Measurements from ENCODE around the gene EFCAB10.

The EFCAB10 gene

GRCh38 chr7:105619590-105619989, 38.3 kb upstream of the EFCAB10 start:
- H3K27ac ChIP-seq, result no peak overlapping the region
- no peak overlapping the region for H3K4me3 ChIP-seq
- DNase-seq (ENCODE audit: low spot score), result no peak
- TF ChIP-seq, protein P1, sequence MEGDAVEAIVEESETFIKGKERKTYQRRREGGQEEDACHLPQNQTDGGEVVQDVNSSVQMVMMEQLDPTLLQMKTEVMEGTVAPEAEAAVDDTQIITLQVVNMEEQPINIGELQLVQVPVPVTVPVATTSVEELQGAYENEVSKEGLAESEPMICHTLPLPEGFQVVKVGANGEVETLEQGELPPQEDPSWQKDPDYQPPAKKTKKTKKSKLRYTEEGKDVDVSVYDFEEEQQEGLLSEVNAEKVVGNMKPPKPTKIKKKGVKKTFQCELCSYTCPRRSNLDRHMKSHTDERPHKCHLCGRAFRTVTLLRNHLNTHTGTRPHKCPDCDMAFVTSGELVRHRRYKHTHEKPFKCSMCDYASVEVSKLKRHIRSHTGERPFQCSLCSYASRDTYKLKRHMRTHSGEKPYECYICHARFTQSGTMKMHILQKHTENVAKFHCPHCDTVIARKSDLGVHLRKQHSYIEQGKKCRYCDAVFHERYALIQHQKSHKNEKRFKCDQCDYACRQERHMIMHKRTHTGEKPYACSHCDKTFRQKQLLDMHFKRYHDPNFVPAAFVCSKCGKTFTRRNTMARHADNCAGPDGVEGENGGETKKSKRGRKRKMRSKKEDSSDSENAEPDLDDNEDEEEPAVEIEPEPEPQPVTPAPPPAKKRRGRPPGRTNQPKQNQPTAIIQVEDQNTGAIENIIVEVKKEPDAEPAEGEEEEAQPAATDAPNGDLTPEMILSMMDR (IDR thresholded peaks at IDR 0.05), result no peak

GRCh38 chr7:105618016-105618296, 36.7 kb upstream of the EFCAB10 start:
- no peak overlapping the region for H3K27ac ChIP-seq
- no peak for DNase-seq (ENCODE audit: low spot score)
- TF ChIP-seq, protein P1 (IDR thresholded peaks at IDR 0.05), result no peak
- no peak overlapping the region for H3K4me3 ChIP-seq

GRCh38 chr7:105617280-105618015, 36.2 kb upstream of the EFCAB10 start:
- TF ChIP-seq, protein P1 (IDR thresholded peaks at IDR 0.05), result no peak
- no peak overlapping the region for H3K4me3 ChIP-seq
- no peak overlapping the region for H3K27ac ChIP-seq
- DNase-seq (ENCODE audit: low spot score), result no peak

DNA sequence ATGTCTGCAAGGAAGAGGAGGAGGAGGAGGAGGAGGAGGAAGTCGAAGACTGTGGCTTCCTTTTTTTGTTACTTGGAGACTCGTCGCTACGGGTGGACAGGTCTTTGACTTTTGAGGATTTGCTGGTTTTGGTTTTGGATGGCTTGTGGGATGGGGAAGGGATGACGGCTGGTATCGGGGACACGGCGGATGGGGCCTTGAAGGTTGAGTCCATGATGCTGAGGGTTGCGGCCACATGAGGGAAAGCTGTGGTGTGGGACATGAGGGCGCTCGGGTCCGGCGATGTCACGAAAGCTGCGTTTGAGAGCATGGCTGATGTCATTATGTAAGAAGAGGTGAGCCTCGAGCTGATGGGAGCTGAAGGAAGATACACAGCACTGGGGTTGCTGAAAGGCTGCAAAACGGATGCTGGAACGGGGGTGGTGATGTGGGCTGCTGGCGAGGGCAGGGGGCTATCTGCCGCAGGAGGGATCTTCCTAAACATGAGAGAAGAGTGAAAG, 33.1 kb upstream of the EFCAB10 start:
- Histone ChIP-seq H3K27ac (no peak overlapping the region), H3K4me3 (no peak overlapping the region)
- DNase-seq (ENCODE audit: low spot score), result no peak
- TF ChIP-seq, protein P1 (IDR thresholded peaks at IDR 0.05), result no peak

DNA sequence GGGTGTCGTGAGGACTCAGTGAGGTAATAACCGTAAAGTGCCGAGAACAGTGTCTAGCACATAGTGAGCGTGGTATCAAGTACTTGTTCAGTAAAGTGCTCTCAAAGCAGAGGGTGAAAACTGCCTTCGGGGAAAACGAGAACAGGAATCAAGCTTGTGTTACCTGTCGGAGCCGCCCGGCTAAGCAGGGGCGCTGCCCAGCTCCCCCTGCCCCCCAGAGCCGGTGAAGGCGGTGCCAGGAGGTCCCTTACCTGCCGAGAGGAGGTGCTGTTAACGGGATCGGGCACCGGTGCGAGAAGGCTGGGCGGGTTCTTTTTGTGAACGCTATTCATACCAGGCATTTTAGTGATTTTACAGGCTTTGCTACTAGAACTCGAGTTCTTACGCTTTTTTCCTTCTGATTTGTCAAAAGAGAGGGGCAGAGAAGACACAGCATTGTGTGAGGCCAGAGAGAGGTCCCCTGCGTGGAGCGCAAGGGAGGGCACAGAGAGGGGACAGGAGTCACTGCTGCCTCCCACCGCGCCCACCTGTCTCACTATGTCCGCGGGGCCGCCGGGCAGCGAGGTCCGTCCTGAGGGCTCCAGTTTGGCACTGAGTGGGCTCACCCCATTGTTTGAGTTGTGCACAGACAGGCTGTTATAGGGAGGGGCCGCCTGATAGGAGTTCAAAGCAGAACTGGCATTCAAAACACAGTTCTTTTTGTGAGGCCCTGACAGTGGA, 32.5 kb upstream of the EFCAB10 start:
- TF ChIP-seq, protein P1 (IDR thresholded peaks at IDR 0.05), result no peak
- no peak for DNase-seq (ENCODE audit: low spot score)
- H3K27ac ChIP-seq, result no peak overlapping the region
- no peak overlapping the region for H3K4me3 ChIP-seq

- no peak for DNase-seq (ENCODE audit: low spot score)
- Histone ChIP-seq H3K4me3 (no peak overlapping the region), H3K27ac (no peak overlapping the region)
- TF ChIP-seq, protein P1 (IDR thresholded peaks at IDR 0.05), result no peak
Observed at GRCh38 chr7:105612806-105613205, 31.5 kb upstream of the EFCAB10 start.
